ENCODE results near the gene GPRIN2. TPM values are rescaled to one million over a fixed set of nuclear protein-coding genes. Genes with fewer than 3 reads are reported as not detected.

GPRIN2 gene
- total RNA-seq, 1 donor from 2014 or later = not detected

DNA sequence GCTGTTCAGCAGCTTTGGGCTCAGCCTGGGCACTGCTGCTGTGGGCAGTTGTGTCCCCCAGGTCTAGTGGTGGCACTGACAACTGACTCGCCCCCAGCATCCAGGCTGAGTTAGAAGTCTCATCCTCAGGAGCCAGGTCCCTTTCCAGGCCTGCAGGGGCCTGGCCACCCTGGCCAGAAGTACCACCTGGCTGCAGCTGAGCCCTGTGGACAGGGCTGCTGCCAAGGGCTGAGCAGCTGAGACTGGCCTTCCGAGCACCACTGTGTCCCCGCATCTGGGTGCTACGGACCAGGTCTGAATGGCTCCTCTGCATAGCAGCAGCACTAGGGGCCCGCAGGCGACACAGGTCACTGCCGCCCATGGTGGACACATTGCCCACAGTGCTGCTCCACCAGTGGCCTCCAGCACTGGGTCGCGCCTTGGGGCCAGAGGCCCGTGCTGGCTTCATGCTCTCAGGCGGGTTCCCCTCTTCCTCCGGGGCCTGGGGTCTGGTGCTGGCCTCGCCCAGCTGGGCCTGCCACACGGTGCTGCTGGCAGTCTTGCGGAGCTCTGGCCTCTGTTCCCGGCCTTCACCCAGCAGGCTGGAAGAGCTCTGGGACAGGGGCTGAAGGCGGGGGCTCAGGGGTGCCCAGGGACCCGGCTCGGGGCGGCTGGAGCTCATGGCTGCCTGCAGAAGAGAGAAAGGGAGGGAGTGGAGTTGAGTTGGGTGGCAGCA, 6.2 kb downstream of the GPRIN2 start:
- H3K4me3 ChIP-seq = no peak overlapping the region
- intact Hi-C loops (cut with micrococcal nuclease) = no loop called here

DNA sequence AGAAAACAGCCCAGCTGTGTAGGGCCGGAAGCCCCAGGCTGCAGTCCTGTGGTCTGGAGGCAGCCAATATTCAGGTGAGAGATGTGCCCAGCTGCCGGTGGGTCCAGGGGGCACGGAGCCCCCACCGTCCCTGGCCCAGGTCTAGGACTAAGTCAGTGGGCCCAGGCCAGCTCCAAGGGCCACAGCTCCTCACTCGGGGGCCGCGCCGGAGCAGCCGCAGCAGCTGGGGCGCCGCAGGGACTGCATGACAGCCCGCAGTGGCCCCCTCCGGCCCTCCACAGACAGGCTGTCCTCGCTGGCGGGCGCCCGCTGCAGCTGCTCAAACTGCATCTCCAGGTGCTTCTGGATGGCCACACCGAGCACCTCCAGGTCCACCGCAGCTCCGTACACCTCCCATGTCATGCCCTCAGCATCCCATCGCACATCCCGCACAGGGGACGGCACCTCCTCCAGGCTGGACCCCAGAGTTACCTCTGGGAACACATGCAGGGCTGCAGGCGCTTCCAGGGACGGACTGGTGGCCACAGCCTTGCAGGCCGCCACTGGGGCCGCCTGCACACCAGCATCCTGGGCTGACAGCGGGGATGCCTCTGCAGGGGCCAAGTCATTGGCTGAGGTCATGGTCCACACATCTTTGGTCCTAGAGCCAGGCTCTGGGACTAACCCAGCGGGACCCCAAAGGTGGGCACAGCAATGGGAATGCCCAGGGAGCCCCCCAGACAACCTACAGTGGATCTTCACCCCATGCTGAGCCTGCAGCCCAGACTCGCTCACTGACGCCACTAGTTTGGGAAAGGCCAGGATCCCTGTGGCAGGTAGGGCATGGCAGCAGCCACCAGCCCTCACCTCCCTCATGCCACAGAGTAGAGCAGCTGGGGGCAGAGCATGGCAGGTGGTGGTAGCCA, 7.0 kb downstream of the GPRIN2 start:
- Histone ChIP-seq H3K27me3 (ENCODE audit: low read depth) (peaks cover 98% of the 10 kb centered on the region), H3K27ac (replicated peaks) (no peak overlapping the region), H3K9me3 (replicated peaks) (no peaks in the 10 kb centered on the region), H3K36me3 (no peaks in the 10 kb centered on the region), H3K4me1 (no peaks in the 10 kb centered on the region), H3K4me3 (no peak overlapping the region)
- peak; percentile 21 for DNase-seq
- intact Hi-C loops (cut with micrococcal nuclease) = no loop called here
- TF ChIP-seq, protein P1, sequence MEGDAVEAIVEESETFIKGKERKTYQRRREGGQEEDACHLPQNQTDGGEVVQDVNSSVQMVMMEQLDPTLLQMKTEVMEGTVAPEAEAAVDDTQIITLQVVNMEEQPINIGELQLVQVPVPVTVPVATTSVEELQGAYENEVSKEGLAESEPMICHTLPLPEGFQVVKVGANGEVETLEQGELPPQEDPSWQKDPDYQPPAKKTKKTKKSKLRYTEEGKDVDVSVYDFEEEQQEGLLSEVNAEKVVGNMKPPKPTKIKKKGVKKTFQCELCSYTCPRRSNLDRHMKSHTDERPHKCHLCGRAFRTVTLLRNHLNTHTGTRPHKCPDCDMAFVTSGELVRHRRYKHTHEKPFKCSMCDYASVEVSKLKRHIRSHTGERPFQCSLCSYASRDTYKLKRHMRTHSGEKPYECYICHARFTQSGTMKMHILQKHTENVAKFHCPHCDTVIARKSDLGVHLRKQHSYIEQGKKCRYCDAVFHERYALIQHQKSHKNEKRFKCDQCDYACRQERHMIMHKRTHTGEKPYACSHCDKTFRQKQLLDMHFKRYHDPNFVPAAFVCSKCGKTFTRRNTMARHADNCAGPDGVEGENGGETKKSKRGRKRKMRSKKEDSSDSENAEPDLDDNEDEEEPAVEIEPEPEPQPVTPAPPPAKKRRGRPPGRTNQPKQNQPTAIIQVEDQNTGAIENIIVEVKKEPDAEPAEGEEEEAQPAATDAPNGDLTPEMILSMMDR (IDR thresholded peaks at IDR 0.05; ENCODE audit: borderline replicate concordance) = no peak

More for the DNA sequence above, 6.2 kb downstream of the GPRIN2 start:
- Histone ChIP-seq H3K36me3 (no peaks in the 10 kb centered on the region), H3K27ac (replicated peaks) (no peak overlapping the region), H3K27me3 (ENCODE audit: low read depth) (peaks cover 100% of the 10 kb centered on the region), H3K9me3 (replicated peaks) (no peaks in the 10 kb centered on the region), H3K4me1 (no peaks in the 10 kb centered on the region)
- TF ChIP-seq, protein P1 (IDR thresholded peaks at IDR 0.05; ENCODE audit: borderline replicate concordance) = no peak
- DNase-seq = peak; percentile 17

DNA sequence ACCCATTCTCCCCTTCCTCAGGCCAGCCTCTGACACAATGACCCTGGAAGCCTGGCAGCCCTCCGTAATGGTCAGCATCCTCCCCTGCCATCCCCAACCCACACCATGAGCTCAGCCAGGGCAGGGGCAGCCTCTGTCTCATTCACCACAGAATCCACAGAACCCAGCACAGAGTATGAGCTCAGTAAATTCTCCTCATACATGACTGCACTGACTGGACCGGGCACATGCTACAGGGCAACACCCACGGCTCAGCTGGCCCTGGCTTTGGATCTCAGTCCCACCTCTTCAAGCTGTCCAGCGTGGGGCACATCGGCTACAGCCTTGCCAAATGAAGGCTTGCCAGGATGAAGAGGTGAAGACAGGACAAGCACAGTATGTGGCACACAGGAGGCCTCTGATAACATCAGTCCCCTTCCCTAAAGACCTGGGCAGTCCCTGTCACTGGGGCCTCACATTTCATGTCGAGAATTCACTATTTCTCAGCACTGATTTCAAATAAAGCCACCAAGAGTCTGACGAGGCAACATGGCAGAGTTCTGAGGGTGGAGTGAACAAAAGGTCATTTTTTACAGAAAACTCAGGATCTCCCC, 7.9 kb downstream of the GPRIN2 start:
- H3K27me3 ChIP-seq (ENCODE audit: low read depth) = peaks cover 98% of the 10 kb centered on the region
- no peak overlapping the region for H3K4me3 ChIP-seq
- H3K9me3 ChIP-seq (replicated peaks) = no peaks in the 10 kb centered on the region
- intact Hi-C loops (cut with micrococcal nuclease) = no loop called here
- H3K27ac ChIP-seq (replicated peaks) = no peak overlapping the region
- H3K36me3 ChIP-seq = no peaks in the 10 kb centered on the region
- TF ChIP-seq, protein P1 (IDR thresholded peaks at IDR 0.05; ENCODE audit: borderline replicate concordance) = no peak
- peak; percentile 16 for DNase-seq
- H3K4me1 ChIP-seq = no peaks in the 10 kb centered on the region

DNA sequence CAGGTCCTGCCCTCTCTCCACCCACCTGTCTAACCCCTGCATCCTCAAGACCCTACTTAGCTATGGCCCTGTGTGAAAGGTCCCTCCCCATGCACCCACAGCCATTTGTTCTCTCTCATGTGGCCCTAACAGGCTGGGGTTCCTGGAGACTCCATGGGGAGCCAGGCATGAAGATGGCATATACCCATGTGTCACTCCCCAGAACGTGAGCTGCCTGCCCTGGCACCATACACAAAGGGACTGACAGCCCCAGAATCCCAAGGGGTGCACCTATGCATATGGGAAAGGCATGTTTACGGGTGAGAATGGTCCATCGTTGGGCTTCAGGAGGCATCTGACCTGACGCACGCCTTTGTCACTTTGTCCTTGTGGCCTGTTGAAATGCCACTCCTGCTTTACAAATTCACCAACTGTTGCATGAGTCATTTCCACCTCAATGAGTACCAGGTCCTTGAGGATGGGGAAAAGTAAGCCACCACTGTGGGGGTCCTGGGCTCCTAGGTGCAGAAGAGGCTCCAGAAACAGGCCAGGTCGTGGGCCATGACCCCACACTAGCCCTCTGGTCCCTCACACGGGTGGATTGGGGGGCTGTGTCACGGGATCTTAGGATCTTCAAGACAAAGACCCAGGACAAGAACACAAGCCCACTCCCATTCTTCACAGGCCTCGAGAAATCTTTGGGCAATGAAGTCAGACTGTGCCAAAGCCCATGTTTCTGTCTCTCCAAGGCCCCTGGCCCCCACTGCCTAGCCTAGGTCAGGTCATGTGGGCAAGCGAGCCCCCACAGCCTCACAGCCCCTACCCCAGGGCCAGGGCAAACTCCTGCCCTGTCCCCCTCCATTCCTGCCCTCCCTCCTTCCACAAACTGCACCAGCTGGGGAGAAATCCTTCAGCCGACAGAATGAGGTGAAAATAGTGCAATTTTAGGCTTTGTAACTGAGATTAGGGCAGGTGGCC, 8.6 kb downstream of the GPRIN2 start:
- intact Hi-C loops (cut with micrococcal nuclease) = no loop called here
- no peaks in the 10 kb centered on the region for H3K36me3 ChIP-seq
- TF ChIP-seq, protein P1 (IDR thresholded peaks at IDR 0.05; ENCODE audit: borderline replicate concordance) = no peak
- peaks cover 98% of the 10 kb centered on the region for H3K27me3 ChIP-seq (ENCODE audit: low read depth)
- H3K9me3 ChIP-seq (replicated peaks) = no peaks in the 10 kb centered on the region
- no peaks in the 10 kb centered on the region for H3K4me1 ChIP-seq
- H3K27ac ChIP-seq (replicated peaks) = no peak overlapping the region
- H3K4me3 ChIP-seq = no peak overlapping the region
- peak; percentile 13 for DNase-seq

All from left ventricle myocardium inferior (tissue), 1 donor.